ENCODE results near the gene ADAP1.

The ADAP1 gene

DNA sequence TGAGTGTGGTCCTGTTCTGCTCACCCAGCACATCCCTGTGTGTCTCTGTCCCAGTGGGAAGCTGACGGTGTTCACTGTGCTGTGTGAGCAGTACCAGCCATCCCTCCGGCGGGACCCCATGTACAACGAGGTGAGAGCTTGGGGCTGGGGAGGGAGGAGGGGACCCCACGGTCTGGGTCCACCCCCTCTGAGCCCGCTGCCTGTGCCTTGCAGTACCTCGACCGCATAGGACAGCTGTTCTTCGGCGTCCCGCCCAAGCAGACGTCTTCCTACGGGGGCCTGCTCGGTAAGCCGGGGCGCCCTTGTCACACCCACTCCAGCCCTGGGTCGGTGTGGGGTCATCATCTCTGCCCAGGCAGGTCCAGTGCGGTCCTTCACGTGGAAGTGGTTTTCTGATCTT, 60.8 kb downstream of the ADAP1 start:
- no peak for DNase-seq (ENCODE audit: low spot score)
- TF ChIP-seq, protein P1, sequence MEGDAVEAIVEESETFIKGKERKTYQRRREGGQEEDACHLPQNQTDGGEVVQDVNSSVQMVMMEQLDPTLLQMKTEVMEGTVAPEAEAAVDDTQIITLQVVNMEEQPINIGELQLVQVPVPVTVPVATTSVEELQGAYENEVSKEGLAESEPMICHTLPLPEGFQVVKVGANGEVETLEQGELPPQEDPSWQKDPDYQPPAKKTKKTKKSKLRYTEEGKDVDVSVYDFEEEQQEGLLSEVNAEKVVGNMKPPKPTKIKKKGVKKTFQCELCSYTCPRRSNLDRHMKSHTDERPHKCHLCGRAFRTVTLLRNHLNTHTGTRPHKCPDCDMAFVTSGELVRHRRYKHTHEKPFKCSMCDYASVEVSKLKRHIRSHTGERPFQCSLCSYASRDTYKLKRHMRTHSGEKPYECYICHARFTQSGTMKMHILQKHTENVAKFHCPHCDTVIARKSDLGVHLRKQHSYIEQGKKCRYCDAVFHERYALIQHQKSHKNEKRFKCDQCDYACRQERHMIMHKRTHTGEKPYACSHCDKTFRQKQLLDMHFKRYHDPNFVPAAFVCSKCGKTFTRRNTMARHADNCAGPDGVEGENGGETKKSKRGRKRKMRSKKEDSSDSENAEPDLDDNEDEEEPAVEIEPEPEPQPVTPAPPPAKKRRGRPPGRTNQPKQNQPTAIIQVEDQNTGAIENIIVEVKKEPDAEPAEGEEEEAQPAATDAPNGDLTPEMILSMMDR (IDR thresholded peaks at IDR 0.05; ENCODE audit: extremely low read depth, missing control alignments), result no peak

GRCh38 chr7:892648-893593, 61.6 kb downstream of the ADAP1 start:
- DNase-seq (ENCODE audit: low spot score), result no peak
- TF ChIP-seq, protein P1 (IDR thresholded peaks at IDR 0.05; ENCODE audit: extremely low read depth, missing control alignments), result no peak

- DNase-seq (ENCODE audit: low spot score), result no peak
- TF ChIP-seq, protein P1 (IDR thresholded peaks at IDR 0.05; ENCODE audit: extremely low read depth, missing control alignments), result no peak
These were observed 62.7 kb downstream of the ADAP1 start for GRCh38 chr7:891805-892204.

DNA sequence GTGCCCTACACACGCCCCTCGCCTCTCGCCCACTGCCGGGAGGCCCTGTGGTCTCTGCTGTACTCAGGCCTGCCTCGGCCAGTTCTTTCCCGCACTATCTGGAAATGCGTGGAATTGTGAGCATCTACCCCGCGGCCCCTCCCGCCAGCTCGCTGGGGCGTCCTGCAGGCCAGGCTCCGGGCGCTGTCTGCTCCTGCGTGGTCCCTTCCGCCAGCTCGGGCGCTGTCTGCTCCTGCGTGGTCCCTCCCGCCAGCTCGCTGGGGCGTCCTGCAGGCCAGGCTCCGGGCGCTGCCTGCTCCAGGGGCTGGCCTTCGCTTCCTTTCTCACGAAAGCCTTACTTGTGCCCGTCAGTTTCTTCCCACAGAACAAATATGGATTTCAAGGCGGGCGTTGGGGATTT, 63.2 kb downstream of the ADAP1 start:
- TF ChIP-seq, protein P1 (IDR thresholded peaks at IDR 0.05; ENCODE audit: extremely low read depth, missing control alignments), result no peak
- no peak for DNase-seq (ENCODE audit: low spot score)

DNA sequence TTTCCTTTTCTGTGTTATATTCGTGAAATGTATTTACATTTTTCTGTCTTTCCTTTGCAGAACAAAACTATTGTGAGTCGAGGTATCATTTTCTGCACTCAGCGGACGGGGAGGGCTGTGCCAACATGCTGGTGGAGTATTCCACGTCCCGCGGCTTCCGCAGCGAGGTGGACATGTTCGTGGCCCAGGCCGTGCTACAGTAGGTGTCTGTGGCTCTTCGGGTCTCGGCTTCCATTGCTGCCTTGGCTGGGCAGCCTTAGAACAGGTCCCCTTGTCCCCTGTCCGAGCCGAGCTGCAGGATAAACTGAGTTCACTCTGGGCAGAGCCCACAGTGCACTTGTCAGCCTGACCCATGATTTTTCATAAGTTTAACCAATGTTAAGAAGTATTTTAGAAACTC, 63.6 kb downstream of the ADAP1 start:
- TF ChIP-seq, protein P1 (IDR thresholded peaks at IDR 0.05; ENCODE audit: extremely low read depth, missing control alignments), result no peak
- no peak for DNase-seq (ENCODE audit: low spot score)

DNA sequence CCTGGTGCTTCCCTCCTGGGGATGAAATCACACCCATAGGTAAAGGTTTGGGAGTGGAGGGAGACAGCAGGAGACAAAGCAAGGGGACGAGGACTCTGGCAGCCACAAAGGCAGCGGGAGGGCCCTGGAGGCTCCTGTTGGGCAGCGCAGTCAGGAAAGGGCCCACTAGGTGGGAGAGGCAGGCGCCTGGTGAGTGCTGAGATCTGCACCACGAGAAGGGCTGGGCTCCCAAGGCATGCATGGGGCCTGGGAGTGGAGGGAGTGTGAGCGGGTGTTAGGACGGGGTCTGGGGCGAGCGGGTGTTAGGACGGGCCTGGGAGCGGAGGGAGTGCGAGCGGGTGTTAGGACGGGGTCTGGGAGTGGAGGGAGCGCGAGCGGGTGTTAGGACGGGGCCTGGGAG, 65.1 kb downstream of the ADAP1 start:
- TF ChIP-seq, protein P1 (IDR thresholded peaks at IDR 0.05; ENCODE audit: extremely low read depth, missing control alignments), result no peak
- no peak for DNase-seq (ENCODE audit: low spot score)

GRCh38 chr7:889025-889390, 65.5 kb downstream of the ADAP1 start:
- TF ChIP-seq, protein P1 (IDR thresholded peaks at IDR 0.05; ENCODE audit: extremely low read depth, missing control alignments), result no peak
- no peak for DNase-seq (ENCODE audit: low spot score)
